GM06990 (cell line): Measurements from ENCODE around the gene HRH1.
A peak's percentile ranks its signal among the peaks of the same experiment; 100 is the strongest.

Experiments
- DNase-seq: peaks from one replicate; pipeline ENCODE4 v3.0.0-alpha.2; 2011; ENCODE audit not compliant: insufficient read length; ENCODE audit errors: extremely low read depth
- H3K27me3 ChIP-seq: replicated peaks from 2 replicates; pipeline ENCODE4 v1.6.0; 2011; ENCODE audit warnings: low read length; ENCODE audit not compliant: control insufficient read depth, insufficient read depth
- H3K36me3 ChIP-seq: 2 replicates; pipeline ENCODE4 v1.5.1; 2011; ENCODE audit warnings: low read length; ENCODE audit not compliant: control insufficient read depth, insufficient read depth
- H3K4me3 ChIP-seq: replicated peaks from 2 replicates; pipeline ENCODE4 v1.5.1; 2011; ENCODE audit warnings: low read depth, mild to moderate bottlenecking, control low read depth, low read length
- TF ChIP-seq, protein P1 (sequence below): IDR thresholded peaks from 2 replicates; pipeline ENCODE4 v1.5.1; 2011; ENCODE audit warnings: low read length, control low read depth, mild to moderate bottlenecking, inconsistent platforms; ENCODE audit not compliant: insufficient read depth, poor library complexity, severe bottlenecking

Gene HRH1

DNA sequence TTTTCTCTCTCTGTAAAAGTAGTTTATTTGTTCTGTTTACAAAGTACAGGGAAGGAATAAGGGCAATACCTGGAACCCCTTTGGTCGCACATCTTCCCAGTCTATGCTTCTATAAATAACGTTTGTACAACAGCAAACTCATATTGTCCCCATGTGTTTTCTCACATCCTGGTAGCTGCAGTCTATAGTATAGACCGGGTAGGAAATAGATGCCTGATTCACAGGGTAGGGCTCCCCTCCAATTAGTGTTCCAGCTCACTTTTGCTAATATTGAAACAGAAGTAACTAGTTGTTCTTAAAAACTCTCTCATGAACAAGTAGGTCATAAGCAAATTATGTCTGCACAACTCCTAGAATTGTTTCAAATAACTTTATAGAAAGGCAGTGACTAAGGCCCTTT, 135.6 kb downstream of the HRH1 start:
- H3K4me3 ChIP-seq = no peak overlapping the region; the same call in 1 of the 2 replicates
- DNase-seq = peak; percentile 26
- no peaks in the 10 kb centered on the region for H3K27me3 ChIP-seq
- no peaks in the 10 kb centered on the region; the same call in none of the 2 replicates for H3K36me3 ChIP-seq
- TF ChIP-seq, protein P1, sequence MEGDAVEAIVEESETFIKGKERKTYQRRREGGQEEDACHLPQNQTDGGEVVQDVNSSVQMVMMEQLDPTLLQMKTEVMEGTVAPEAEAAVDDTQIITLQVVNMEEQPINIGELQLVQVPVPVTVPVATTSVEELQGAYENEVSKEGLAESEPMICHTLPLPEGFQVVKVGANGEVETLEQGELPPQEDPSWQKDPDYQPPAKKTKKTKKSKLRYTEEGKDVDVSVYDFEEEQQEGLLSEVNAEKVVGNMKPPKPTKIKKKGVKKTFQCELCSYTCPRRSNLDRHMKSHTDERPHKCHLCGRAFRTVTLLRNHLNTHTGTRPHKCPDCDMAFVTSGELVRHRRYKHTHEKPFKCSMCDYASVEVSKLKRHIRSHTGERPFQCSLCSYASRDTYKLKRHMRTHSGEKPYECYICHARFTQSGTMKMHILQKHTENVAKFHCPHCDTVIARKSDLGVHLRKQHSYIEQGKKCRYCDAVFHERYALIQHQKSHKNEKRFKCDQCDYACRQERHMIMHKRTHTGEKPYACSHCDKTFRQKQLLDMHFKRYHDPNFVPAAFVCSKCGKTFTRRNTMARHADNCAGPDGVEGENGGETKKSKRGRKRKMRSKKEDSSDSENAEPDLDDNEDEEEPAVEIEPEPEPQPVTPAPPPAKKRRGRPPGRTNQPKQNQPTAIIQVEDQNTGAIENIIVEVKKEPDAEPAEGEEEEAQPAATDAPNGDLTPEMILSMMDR = no peak

DNA sequence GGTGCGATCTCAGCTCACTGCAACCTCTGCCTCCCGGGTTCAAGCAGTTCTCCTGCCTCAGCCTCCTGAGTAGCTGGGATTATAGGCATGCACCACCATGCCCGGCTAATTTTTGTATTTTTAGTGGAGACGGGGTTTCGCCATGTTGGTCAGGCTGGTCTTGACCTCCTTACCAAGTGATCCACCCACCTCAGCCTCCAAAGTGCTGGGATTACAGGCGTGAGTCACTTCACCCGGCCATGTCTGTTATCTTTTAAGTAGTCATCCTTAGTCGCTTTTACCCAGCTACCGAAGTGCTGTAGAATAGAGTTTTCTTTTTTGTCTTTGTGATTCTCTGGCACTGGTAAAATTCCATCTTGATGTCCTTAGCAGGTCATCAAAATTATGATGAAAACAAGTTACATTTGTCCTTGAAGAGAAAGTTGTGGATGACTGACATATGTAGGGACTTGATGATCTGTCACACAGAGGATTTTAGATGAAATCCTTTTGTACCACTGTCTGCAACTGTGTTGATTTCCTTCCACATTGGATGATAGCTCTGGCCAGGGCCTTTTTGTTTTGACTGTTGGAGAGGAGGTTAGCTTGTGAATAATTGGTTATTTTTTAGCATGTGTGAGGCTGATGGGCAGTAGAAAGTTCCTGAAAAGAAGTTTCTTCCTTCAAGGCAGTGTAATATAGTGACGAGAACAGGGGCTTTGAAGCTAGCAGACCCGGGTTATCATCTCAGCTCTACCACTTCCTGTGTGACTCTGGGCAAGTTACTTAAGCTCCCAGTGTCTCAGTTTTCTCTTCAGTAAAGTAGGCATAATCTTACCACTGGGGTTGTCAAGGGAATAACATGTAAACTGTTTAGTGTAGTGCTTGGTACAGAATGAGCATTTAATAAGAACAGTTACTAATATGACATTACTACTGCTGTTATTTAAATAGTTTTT, 136.7 kb downstream of the HRH1 start:
- DNase-seq = peak; percentile 17
- Histone ChIP-seq H3K36me3 (no peaks in the 10 kb centered on the region; the same call in none of the 2 replicates), H3K4me3 (no peak overlapping the region), H3K27me3 (no peaks in the 10 kb centered on the region)
- TF ChIP-seq, protein P1 = no peak

DNA sequence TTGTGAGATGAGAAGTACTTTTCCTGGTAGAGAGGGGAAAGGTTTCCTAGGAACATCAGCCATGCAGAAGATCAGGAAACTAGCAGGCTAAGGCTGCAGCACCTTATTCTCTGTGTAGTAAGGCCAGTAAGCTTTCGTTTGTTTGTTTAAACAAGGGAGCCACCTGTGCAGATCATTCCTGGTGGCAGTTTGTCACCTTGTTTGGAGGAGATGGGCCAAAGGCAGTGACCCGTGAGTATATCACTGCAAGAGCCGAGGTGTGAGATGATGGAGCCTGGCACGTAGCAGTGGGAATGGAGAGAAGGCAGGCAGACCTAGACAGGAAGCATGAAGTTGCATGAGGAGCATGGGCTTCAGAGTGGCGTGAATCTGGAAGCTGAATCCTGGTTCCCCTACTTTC, 137.5 kb downstream of the HRH1 start:
- H3K4me3 ChIP-seq = no peak overlapping the region
- no peaks in the 10 kb centered on the region; the same call in none of the 2 replicates for H3K36me3 ChIP-seq
- H3K27me3 ChIP-seq = no peaks in the 10 kb centered on the region
- no peak for DNase-seq
- TF ChIP-seq, protein P1 = no peak

DNA sequence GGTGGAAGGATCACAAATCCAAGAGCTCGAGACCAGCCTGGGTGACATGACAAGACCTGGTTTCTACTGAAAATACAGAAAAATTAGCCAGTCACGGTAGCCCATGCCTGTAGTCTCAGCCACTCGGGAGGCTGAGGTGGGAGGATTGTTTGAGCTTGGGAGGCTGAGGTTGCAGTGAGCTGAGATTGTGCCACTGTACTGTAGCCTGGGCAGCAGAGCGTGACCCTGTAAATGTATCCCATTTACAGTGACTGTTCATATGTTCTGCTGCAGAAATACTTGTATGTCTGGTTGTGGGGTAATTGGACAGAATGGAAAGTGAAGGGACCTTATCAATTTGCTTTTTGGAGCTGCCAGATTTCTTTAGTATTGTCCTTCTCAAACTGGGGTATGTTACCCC, 142.8 kb downstream of the HRH1 start:
- no peak overlapping the region for H3K4me3 ChIP-seq
- H3K27me3 ChIP-seq = no peaks in the 10 kb centered on the region
- TF ChIP-seq, protein P1 = no peak
- H3K36me3 ChIP-seq = no peaks in the 10 kb centered on the region; the same call in 1 of the 2 replicates
- no peak for DNase-seq

DNA sequence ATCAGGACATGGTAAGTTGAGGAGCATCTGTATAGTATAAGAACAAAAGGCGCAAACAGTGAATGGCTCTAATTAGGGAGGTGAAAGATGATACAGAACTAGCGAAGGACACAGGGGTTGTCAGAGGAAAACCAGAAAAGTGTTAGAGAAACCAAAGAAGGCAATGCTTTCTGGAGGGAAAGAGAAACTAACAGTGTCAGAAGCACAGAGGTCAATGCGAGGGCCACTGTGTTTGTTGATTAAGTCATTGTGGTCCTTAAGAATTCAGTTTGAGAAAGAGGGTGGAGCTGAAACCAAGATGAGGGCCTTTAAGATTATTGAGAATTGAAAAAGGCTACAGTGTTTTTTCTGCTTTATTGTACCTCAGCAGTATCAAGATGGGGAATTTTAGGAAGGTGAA, 146.7 kb downstream of the HRH1 start:
- peaks cover 1% of the 10 kb centered on the region; the same call in 1 of the 2 replicates for H3K36me3 ChIP-seq
- no peak overlapping the region for H3K4me3 ChIP-seq
- TF ChIP-seq, protein P1 = no peak
- no peak for DNase-seq
- H3K27me3 ChIP-seq = no peaks in the 10 kb centered on the region
